SK-N-SH (cell line): Measurements from ENCODE around the gene ASXL2.

ENCODE experiments used
- EZH2phosphoT487 ChIP-seq: fragments of 200-600 bp; sonication (generic); IDR thresholded peaks from 2 replicates; pipeline ENCODE4 v1.6.1; 2017; ENCODE audit warnings: low read depth, mixed run types, mild to moderate bottlenecking, antibody characterized with exemption, moderate library complexity, borderline replicate concordance
- FOXJ3 ChIP-seq: sonication (generic); formaldehyde crosslinking; IDR thresholded peaks from 2 replicates; pipeline ENCODE4 v1.5.1; 2020; ENCODE audit warnings: mild to moderate bottlenecking, missing genetic modification reagents
- NFIC ChIP-seq: IDR thresholded peaks from 2 replicates; pipeline ENCODE4 v1.4.0; 2012; ENCODE audit warnings: borderline replicate concordance
- POLR2AphosphoS5 ChIP-seq: IDR thresholded peaks from 2 replicates; pipeline ENCODE4 v1.6.1; 2012; ENCODE audit warnings: low read depth, low read length
- SMC3 ChIP-seq: IDR thresholded peaks from 2 replicates; pipeline ENCODE4 v1.6.1; 2012; ENCODE audit warnings: low read depth, low read length, improper control_type of control experiment
- YY1 ChIP-seq: IDR thresholded peaks from 2 replicates; pipeline ENCODE4 v1.4.0; 2012; ENCODE audit warnings: low read depth, mild to moderate bottlenecking
- TF ChIP-seq, protein P1 (sequence below): fragments of 200-600 bp; sonication (generic); IDR thresholded peaks from 2 replicates; pipeline ENCODE4 v1.6.1; 2017; ENCODE audit warnings: antibody characterized with exemption, mild to moderate bottlenecking, moderate library complexity
- TF ChIP-seq, protein P2 (sequence below): IDR thresholded peaks from 2 replicates; pipeline ENCODE4 v1.4.0; 2012; ENCODE audit warnings: low read depth
- TF ChIP-seq, protein P3 (sequence below): IDR thresholded peaks from 2 replicates; pipeline ENCODE4 v1.6.1; 2012; ENCODE audit warnings: mild to moderate bottlenecking, low read depth, low read length, moderate library complexity
- TF ChIP-seq, protein P4 (sequence below): IDR thresholded peaks from 2 replicates; pipeline ENCODE4 v1.4.0; 2012; ENCODE audit warnings: low read depth, borderline replicate concordance

DNA sequence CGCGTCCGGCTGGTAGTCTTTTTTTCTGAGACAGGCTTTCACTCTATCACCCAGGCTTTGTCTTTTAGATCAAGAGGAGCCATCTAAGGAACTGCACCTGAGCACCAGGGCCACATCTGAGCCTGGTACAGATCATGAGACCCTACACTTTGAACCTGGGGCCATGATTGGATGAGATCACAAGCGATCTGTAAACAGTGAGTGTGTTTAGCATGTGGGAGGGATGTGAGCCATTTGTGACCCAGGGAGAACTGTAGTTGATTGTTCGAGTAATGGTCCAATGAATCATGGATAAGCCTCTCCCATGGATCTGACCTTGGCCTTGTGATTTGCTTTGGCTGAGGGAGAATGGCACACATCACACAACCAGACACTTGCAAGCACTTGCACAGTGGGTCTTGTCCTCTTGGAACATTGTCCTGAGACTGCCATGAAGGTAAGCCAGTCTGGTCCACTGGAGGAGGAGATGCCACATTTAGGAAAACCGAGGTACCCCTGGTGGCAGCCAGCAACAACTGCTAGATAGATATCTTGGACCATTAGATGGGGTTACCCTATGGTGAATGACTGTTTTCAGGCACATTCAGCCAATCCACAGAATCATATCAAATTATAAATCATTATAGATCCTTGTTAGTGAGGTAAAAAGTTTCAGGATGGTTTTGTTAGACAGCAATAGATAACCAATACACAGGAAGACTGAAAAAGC is 185.4 kb downstream of the ASXL2 start:
- TF ChIP-seq POLR2AphosphoS5 (no peak), YY1 (no peak), EZH2phosphoT487 (no peak), SMC3 (no peak), NFIC (no peak), FOXJ3 (no peak)
- TF ChIP-seq, protein P1, sequence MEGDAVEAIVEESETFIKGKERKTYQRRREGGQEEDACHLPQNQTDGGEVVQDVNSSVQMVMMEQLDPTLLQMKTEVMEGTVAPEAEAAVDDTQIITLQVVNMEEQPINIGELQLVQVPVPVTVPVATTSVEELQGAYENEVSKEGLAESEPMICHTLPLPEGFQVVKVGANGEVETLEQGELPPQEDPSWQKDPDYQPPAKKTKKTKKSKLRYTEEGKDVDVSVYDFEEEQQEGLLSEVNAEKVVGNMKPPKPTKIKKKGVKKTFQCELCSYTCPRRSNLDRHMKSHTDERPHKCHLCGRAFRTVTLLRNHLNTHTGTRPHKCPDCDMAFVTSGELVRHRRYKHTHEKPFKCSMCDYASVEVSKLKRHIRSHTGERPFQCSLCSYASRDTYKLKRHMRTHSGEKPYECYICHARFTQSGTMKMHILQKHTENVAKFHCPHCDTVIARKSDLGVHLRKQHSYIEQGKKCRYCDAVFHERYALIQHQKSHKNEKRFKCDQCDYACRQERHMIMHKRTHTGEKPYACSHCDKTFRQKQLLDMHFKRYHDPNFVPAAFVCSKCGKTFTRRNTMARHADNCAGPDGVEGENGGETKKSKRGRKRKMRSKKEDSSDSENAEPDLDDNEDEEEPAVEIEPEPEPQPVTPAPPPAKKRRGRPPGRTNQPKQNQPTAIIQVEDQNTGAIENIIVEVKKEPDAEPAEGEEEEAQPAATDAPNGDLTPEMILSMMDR = no peak
- TF ChIP-seq, protein P2, sequence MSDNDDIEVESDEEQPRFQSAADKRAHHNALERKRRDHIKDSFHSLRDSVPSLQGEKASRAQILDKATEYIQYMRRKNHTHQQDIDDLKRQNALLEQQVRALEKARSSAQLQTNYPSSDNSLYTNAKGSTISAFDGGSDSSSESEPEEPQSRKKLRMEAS = no peak
- TF ChIP-seq, protein P3, sequence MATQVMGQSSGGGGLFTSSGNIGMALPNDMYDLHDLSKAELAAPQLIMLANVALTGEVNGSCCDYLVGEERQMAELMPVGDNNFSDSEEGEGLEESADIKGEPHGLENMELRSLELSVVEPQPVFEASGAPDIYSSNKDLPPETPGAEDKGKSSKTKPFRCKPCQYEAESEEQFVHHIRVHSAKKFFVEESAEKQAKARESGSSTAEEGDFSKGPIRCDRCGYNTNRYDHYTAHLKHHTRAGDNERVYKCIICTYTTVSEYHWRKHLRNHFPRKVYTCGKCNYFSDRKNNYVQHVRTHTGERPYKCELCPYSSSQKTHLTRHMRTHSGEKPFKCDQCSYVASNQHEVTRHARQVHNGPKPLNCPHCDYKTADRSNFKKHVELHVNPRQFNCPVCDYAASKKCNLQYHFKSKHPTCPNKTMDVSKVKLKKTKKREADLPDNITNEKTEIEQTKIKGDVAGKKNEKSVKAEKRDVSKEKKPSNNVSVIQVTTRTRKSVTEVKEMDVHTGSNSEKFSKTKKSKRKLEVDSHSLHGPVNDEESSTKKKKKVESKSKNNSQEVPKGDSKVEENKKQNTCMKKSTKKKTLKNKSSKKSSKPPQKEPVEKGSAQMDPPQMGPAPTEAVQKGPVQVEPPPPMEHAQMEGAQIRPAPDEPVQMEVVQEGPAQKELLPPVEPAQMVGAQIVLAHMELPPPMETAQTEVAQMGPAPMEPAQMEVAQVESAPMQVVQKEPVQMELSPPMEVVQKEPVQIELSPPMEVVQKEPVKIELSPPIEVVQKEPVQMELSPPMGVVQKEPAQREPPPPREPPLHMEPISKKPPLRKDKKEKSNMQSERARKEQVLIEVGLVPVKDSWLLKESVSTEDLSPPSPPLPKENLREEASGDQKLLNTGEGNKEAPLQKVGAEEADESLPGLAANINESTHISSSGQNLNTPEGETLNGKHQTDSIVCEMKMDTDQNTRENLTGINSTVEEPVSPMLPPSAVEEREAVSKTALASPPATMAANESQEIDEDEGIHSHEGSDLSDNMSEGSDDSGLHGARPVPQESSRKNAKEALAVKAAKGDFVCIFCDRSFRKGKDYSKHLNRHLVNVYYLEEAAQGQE = no peak
- TF ChIP-seq, protein P4, sequence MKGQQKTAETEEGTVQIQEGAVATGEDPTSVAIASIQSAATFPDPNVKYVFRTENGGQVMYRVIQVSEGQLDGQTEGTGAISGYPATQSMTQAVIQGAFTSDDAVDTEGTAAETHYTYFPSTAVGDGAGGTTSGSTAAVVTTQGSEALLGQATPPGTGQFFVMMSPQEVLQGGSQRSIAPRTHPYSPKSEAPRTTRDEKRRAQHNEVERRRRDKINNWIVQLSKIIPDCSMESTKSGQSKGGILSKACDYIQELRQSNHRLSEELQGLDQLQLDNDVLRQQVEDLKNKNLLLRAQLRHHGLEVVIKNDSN = no peak
